PC-9 (cell line): ENCODE results near the gene HMGCL. TPM values are rescaled to one million over a fixed set of nuclear protein-coding genes. Genes with fewer than 3 reads are reported as not detected.
A peak's percentile ranks its signal among the peaks of the same experiment; 100 is the strongest.

ENCODE experiments used
- BruUV-seq: library from RNA; stranded (reverse); fragments of 400-500 nt; replicated peaks from 2 replicates; lab custom pipeline; 2021; lab: Mats Ljungman, UMichigan
- CTCF ChIA-PET: fragments of 300-600 bp; sonication (Branson Sonifier 250); formaldehyde crosslinking; loops from one replicate; lab custom pipeline; 2022; ENCODE audit warnings: antibody characterized with exemption; lab: Charles Lee
- POLR2A ChIA-PET: fragments of 300-600 bp; sonication (Branson Sonifier 250); formaldehyde crosslinking; loops from one replicate; lab custom pipeline; 2022; ENCODE audit warnings: antibody characterized with exemption; ENCODE audit not compliant: unreplicated experiment; lab: Charles Lee
- DNase-seq, 2 experiments: peaks; one replicate each; pipeline versions ENCODE4 v3.0.0 to v3.0.0-alpha.2; 2015 to 2022; ENCODE audit warnings: mixed read lengths in 1 of 2
- H2AFZ ChIP-seq: fragments of 200-600 bp; sonication (generic); 2 replicates; pipeline ENCODE4 v1.8.1; 2017; ENCODE audit warnings: antibody characterized with exemption
- H3F3A ChIP-seq: fragments of 200-600 bp; sonication (generic); 2 replicates; pipeline ENCODE4 v1.8.1; 2017; ENCODE audit warnings: antibody characterized with exemption, mild to moderate bottlenecking, low read depth; ENCODE audit not compliant: insufficient read depth
- H3K27ac ChIP-seq: fragments of 200-600 bp; sonication (generic); 2 replicates; pipeline ENCODE4 v1.6.1; 2016; ENCODE audit warnings: mixed run types
- H3K27me3 ChIP-seq: fragments of 200-600 bp; sonication (generic); 2 replicates; pipeline ENCODE4 v1.6.1; 2016; ENCODE audit warnings: low read depth, mixed run types; ENCODE audit not compliant: insufficient read depth
- H3K36me3 ChIP-seq: fragments of 200-600 bp; sonication (generic); 2 replicates; pipeline ENCODE4 v1.6.1; 2016; ENCODE audit warnings: low read depth, mixed run types
- H3K4me1 ChIP-seq: fragments of 200-600 bp; sonication (generic); replicated peaks from 2 replicates; pipeline ENCODE4 v1.6.1; 2016; ENCODE audit warnings: mixed run types; ENCODE audit not compliant: insufficient read depth
- H3K4me2 ChIP-seq: fragments of 200-600 bp; sonication (generic); 2 replicates; pipeline ENCODE4 v1.6.1; 2017; ENCODE audit warnings: mixed run types
- H3K4me3 ChIP-seq: fragments of 200-600 bp; sonication (generic); 2 replicates; pipeline ENCODE4 v1.6.1; 2016; ENCODE audit warnings: mixed run types
- H3K79me2 ChIP-seq: fragments of 200-600 bp; sonication (generic); 2 replicates; pipeline ENCODE4 v1.6.1; 2017; ENCODE audit warnings: low read depth, mixed run types
- H3K9me2 ChIP-seq: fragments of 200-600 bp; sonication (generic); 2 replicates; pipeline ENCODE4 v1.8.1; 2017; ENCODE audit warnings: mild to moderate bottlenecking; ENCODE audit not compliant: insufficient read depth
- H3K9me3 ChIP-seq: fragments of 200-600 bp; sonication (generic); 2 replicates; pipeline ENCODE4 v1.8.1; 2016; ENCODE audit warnings: low read depth; ENCODE audit not compliant: insufficient read depth
- H4K20me1 ChIP-seq: fragments of 200-600 bp; sonication (generic); 2 replicates; pipeline ENCODE4 v1.8.1; 2017; ENCODE audit not compliant: insufficient read depth
- EZH2 ChIP-seq: fragments of 200-600 bp; sonication (generic); IDR thresholded peaks from 2 replicates; pipeline ENCODE4 v1.8.0; 2017; ENCODE audit warnings: antibody characterized with exemption, low read depth
- intact Hi-C: fragments of 100-400 bp; cut with micrococcal nuclease; formaldehyde crosslinking; loops from one replicate; pipeline ENCODE4 v1.10.0; 2022; ENCODE audit not compliant: unreplicated experiment
- total RNA-seq: library from RNA; stranded (reverse); gene quantifications from 2 replicates; pipeline ENCODE4 v1.2.3, GENCODE V29; 2021
- TF ChIP-seq, protein P1 (sequence below): fragments of 200-600 bp; sonication (generic); conservative IDR thresholded peaks from 2 replicates; pipeline ENCODE4 v1.6.1; 2017; ENCODE audit warnings: mixed run types, antibody characterized with exemption, mild to moderate bottlenecking, moderate library complexity

Gene HMGCL
- total RNA-seq, 1 experiment from 2014 or later, result 43.2 TPM

DNA sequence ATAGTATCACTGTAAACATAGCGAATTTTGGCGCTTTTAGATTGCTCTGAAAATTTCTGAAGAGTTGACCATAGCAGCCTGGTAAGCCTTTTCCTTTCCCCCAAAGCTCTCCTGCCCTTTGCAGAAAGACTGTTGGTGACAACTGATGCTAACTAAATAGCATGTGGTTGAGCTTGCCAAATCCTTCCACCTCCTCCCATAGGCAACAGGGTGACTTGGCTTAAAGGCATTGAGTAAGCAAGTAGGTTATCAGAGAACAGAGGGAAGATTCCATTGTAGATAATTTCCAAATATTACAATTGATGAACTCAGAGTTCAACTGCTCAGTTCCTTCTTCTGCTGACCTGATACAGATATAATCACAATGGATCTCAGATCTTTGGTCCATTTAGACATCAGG lies 19.9 kb upstream of the HMGCL start:
- no peaks in the 10 kb centered on the region for H3K27me3 ChIP-seq
- ChIA-PET POLR2A (no interaction called here), CTCF (no interaction called here)
- no peak for DNase-seq
- no peak overlapping the region for H3K4me2 ChIP-seq
- intact Hi-C loops, result no loop called here
- no peaks in the 10 kb centered on the region for H3K36me3 ChIP-seq
- H3K79me2 ChIP-seq, result no peaks in the 10 kb centered on the region
- H3K27ac ChIP-seq, result no peak overlapping the region
- H3K4me3 ChIP-seq, result no peak overlapping the region
- no peaks in the 10 kb centered on the region for H3F3A ChIP-seq
- H2AFZ ChIP-seq, result no peak overlapping the region
- H3K4me1 ChIP-seq, result no peaks in the 10 kb centered on the region
- H3K9me3 ChIP-seq, result no peaks in the 10 kb centered on the region
- no peaks in the 10 kb centered on the region for H3K9me2 ChIP-seq
- no peak for TF ChIP-seq EZH2
- TF ChIP-seq, protein P1, sequence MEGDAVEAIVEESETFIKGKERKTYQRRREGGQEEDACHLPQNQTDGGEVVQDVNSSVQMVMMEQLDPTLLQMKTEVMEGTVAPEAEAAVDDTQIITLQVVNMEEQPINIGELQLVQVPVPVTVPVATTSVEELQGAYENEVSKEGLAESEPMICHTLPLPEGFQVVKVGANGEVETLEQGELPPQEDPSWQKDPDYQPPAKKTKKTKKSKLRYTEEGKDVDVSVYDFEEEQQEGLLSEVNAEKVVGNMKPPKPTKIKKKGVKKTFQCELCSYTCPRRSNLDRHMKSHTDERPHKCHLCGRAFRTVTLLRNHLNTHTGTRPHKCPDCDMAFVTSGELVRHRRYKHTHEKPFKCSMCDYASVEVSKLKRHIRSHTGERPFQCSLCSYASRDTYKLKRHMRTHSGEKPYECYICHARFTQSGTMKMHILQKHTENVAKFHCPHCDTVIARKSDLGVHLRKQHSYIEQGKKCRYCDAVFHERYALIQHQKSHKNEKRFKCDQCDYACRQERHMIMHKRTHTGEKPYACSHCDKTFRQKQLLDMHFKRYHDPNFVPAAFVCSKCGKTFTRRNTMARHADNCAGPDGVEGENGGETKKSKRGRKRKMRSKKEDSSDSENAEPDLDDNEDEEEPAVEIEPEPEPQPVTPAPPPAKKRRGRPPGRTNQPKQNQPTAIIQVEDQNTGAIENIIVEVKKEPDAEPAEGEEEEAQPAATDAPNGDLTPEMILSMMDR, result no peak
- BruUV-seq, result TSS peak; percentile 23
- H4K20me1 ChIP-seq, result no peaks in the 10 kb centered on the region

DNA sequence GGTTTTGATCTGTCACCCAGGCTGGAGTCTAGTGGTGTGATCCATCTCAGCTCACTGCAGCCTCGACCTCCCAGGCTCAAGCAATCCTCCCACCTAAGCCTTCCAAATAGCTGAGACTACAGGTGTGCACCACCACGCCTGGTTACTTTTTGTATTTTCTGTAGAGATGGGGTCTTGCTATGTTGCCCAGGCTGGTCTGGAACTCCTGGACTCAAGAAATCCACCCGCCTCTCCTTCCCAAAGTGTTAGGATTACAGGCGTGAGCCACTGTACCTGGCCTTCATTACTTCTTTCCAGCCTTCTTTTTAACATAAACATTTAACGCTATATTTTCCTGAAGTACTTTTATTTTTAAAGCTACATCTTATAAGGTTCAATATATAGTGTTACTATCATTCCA lies 18.4 kb upstream of the HMGCL start:
- Histone ChIP-seq H4K20me1 (no peaks in the 10 kb centered on the region), H3K27ac (no peak overlapping the region), H3K4me1 (no peaks in the 10 kb centered on the region), H3F3A (no peaks in the 10 kb centered on the region), H2AFZ (no peak overlapping the region), H3K79me2 (no peaks in the 10 kb centered on the region), H3K27me3 (no peaks in the 10 kb centered on the region), H3K9me2 (no peaks in the 10 kb centered on the region), H3K36me3 (no peaks in the 10 kb centered on the region), H3K9me3 (no peaks in the 10 kb centered on the region), H3K4me2 (no peak overlapping the region), H3K4me3 (no peak overlapping the region)
- no peak for DNase-seq
- ChIA-PET POLR2A (no interaction called here), CTCF (no interaction called here)
- no peak for TF ChIP-seq EZH2
- TF ChIP-seq, protein P1, result no peak
- intact Hi-C loops, result no loop called here
- no TSS peak for BruUV-seq

DNA sequence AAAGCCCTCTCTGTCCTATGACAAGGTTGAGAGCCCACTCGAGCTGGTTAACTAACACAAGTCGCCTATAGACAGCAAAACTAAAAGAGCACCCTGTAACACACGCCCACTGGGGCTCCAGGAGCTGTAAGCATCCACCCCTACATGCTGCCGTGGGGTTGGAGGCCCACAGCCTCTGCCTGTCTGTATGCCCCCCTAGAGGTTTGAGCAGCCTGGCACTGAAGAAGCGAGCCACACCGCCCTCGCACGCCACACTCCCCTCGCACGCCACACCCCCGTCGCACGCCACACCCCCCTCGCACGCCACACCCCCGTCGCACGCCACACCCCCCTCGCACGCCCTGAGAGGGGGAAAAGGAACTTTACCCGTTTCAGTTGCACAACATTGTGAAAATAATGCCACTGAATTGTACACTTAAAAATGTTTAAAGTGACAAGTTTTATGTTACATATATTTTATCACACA lies 13.2 kb upstream of the HMGCL start:
- H4K20me1 ChIP-seq, result no peaks in the 10 kb centered on the region
- H3K27ac ChIP-seq, result no peak overlapping the region
- no peaks in the 10 kb centered on the region for H3K79me2 ChIP-seq
- CTCF ChIA-PET, result no interaction called here
- BruUV-seq, result no TSS peak
- no peaks in the 10 kb centered on the region for H3K9me2 ChIP-seq
- no peaks in the 10 kb centered on the region for H3K4me1 ChIP-seq
- H3F3A ChIP-seq, result no peaks in the 10 kb centered on the region
- intact Hi-C loops, result no loop called here
- no peaks in the 10 kb centered on the region for H3K27me3 ChIP-seq
- H2AFZ ChIP-seq, result peak overlapping the region; percentile 52; the same call in 1 of the 2 replicates
- TF ChIP-seq, protein P1, result no peak
- no peak for TF ChIP-seq EZH2
- peak overlapping the region; percentile 54 for H3K4me3 ChIP-seq
- peak overlapping the region; percentile 83 for H3K4me2 ChIP-seq
- POLR2A ChIA-PET, result interaction anchor here (0.7 kb wide), 1 partner anchor 1132 kb away, joined by 29 read pairs; no protein-coding TSS in a partner anchor
- peak in 1 of 2 experiments; percentile 55 for DNase-seq
- H3K36me3 ChIP-seq, result no peaks in the 10 kb centered on the region
- no peaks in the 10 kb centered on the region for H3K9me3 ChIP-seq
